Measurements from ENCODE around the gene GALNT14.

Gene GALNT14

GRCh38 chr2:31134480-31134879, 3.8 kb downstream of the GALNT14 start:
- DNase-seq: no peak

- DNase-seq: no peak
Measured at GRCh38 chr2:31132786-31133185, 5.5 kb downstream of the GALNT14 start.

- no peak for DNase-seq
Measured at GRCh38 chr2:31131871-31132270, 6.4 kb downstream of the GALNT14 start.

- no peak for DNase-seq
Measured at GRCh38 chr2:31129375-31130171, 8.7 kb downstream of the GALNT14 start.

GRCh38 chr2:31127931-31128330, 10.3 kb downstream of the GALNT14 start:
- no peak for DNase-seq

- no peak for DNase-seq
Measured at GRCh38 chr2:31125918-31126695, 12.1 kb downstream of the GALNT14 start.

- no peak for DNase-seq
Measured at GRCh38 chr2:31124904-31125303, 13.3 kb downstream of the GALNT14 start.

GRCh38 chr2:31122133-31122532, 16.1 kb downstream of the GALNT14 start:
- no peak for DNase-seq

GRCh38 chr2:31113765-31114164, 24.5 kb downstream of the GALNT14 start:
- no peak for DNase-seq

- DNase-seq: no peak
Measured at GRCh38 chr2:31112544-31112943, 25.7 kb downstream of the GALNT14 start.

- DNase-seq: no peak
Measured at GRCh38 chr2:31110998-31111397, 27.2 kb downstream of the GALNT14 start.

- no peak for DNase-seq
Measured at GRCh38 chr2:31110431-31110830, 27.8 kb downstream of the GALNT14 start.

GRCh38 chr2:31109633-31110192, 28.5 kb downstream of the GALNT14 start:
- no peak for DNase-seq

- no peak for DNase-seq
Measured at GRCh38 chr2:31108561-31109286, 29.5 kb downstream of the GALNT14 start.

GRCh38 chr2:31107591-31108300, 30.5 kb downstream of the GALNT14 start:
- no peak for DNase-seq

- DNase-seq: no peak
Measured at GRCh38 chr2:31101701-31102100, 36.5 kb downstream of the GALNT14 start.

- no peak for DNase-seq
Measured at GRCh38 chr2:31097962-31098613, 40.2 kb downstream of the GALNT14 start.

GRCh38 chr2:31090188-31090587, 48.1 kb downstream of the GALNT14 start:
- no peak for DNase-seq

- DNase-seq: no peak
Measured at GRCh38 chr2:31089645-31090044, 48.6 kb downstream of the GALNT14 start.

GRCh38 chr2:31088504-31089195, 49.6 kb downstream of the GALNT14 start:
- no peak for DNase-seq

- no peak for DNase-seq
Measured at GRCh38 chr2:31087491-31087890, 50.7 kb downstream of the GALNT14 start.

All from NCI-H1092 (cell line).